Ramos (cell line): ENCODE results near the gene VAMP3.

Source experiments
- in situ Hi-C: fragments of 300-500 bp; cut with MboI; formaldehyde crosslinking; loops from one replicate; pipeline ENCODE4 v1.14.3; 2022; ENCODE audit warnings: low sequenced_read_pairs; ENCODE audit not compliant: unreplicated experiment

Gene VAMP3

GRCh38 chr1:7808253-7808844 lies 37.3 kb downstream of the VAMP3 start:
- in situ Hi-C loops = no loop called here

DNA sequence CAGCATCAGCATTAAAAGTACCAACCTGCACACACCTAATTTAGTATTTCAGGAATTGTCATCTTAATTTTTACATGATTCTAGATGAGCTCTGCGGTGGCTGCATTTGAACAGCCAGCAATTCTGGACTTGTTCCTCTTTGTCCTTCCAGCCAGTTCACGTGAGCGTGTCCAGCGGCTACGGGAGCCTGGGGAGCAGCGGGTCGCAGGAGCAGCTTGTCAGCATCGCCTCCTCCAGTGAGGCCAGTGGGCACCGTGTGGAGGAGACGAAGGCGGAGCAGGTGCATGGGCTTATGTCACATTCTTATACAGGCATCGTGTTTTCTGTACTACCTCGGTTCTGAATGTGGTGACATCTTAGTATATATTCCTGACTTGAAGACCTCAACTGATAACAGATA lies 38.6 kb downstream of the VAMP3 start:
- in situ Hi-C loops = no loop called here

- in situ Hi-C loops = no loop called here
These were observed 39.3 kb downstream of the VAMP3 start for GRCh38 chr1:7810395-7810794.

DNA sequence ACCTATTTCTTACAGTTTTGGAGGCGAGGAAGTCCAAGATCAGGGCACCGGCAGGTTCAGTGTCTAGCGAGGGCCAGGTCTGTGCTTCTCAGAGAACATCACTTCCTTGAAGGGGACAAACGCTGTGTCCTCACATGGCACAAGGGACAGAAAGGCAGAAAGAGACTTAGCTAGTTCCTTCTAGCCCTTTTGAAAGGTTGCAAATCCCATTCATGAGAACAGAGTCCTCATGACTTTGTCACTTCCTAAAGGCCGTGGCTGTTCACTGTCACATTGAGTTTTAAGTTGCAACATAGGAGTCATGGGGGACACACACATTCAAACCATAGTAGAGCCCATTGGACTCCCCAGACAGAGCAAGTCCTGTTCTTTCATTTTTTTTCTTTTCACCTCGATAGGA lies 40.4 kb downstream of the VAMP3 start:
- in situ Hi-C loops = no loop called here

DNA sequence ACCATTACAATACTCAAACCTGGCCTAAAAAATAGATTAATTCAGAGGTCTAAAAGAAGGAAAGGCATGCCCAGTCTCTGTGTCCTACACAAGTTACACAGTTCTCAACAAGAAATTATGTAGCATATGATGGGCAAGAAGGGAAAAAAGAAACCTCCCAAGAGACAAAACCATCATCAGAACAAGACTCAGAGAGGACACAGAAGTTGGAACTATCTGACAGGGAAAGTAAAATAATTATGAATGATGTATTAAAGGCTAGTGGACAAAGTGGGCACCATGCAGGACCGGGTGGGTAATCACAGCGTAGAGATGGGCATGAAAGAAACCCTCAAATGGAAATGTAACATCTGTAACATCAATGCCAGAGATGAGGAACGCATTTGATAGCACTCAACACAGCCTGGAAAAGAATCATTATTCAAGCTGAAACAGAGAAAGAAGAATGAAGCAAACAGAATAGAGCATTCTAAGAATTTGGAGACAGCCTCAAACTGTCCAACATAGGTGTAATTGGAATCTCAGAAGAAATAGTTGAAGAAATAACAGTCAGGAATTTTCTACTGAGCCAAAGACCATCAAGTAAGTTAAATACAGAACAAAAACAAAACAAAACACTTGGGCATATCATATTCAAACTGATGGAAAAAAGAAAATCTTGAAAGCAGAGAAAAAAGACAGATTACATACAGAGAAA lies 42.7 kb downstream of the VAMP3 start:
- in situ Hi-C loops = no loop called here

- in situ Hi-C loops = no loop called here
These were observed 50.2 kb downstream of the VAMP3 start for GRCh38 chr1:7821282-7821681.

DNA sequence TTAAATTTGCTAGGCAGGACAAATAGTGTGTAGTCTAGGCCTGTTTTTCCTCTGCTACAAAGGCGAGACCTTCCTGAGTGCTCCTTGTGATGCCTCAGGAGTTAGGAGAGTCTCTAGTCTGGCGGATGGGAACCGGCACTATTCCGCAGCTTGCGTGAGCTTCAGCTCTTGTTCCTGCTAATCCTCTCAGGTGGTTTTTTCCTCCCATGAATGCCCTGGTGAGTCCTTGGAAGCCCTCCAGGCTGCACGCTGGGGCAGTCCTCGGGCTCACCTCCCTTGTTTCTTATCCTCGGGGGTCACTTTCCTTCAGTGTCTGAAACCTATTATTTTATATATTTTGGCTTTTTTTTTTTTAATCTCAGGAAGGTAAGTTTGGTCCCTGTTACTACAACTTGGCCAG lies 53.6 kb downstream of the VAMP3 start:
- in situ Hi-C loops = no loop called here

- in situ Hi-C loops = no loop called here
These were observed 55.3 kb downstream of the VAMP3 start for GRCh38 chr1:7826363-7826762.

- in situ Hi-C loops = no loop called here
These were observed 56.2 kb downstream of the VAMP3 start for GRCh38 chr1:7827126-7827955.
